ENCODE results near the gene SDK1.

The SDK1 gene

DNA sequence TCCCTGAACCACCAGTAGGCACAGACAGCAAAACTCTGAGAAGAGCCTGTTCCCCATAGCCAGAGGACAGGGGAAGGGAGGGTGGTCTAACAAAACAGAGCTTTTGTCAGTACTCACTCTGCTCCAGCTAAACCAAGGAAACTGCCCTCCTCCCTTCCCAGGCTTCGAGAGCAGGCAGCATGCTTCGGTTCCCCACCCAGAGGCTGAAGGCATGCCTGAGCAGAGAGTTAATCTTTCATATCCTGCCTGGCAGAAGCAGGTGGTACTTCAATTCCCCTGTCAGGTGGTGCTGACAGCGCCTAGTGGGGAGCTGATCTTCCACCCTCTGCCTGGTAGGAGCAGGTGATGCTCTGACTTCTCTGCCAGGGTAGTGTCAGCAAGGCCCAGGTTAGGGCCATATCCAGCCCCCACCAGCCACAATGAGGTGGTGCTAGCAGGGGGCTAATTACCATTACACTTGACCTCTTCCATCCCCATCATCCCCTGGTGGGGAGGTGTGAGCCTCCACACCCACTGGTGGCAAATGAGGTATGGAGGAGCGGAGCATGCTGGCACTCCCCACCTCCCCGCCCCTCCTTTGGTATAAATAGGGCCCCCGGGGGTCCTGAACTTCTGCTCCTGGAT lies 35.1 kb downstream of the SDK1 start:
- DNase-seq, result no peak

- DNase-seq, result no peak
These were observed 37.1 kb downstream of the SDK1 start for GRCh38 chr7:3338161-3338560.

- no peak for DNase-seq
These were observed 44.8 kb downstream of the SDK1 start for GRCh38 chr7:3345699-3346481.

- no peak for DNase-seq
These were observed 48.1 kb downstream of the SDK1 start for GRCh38 chr7:3349126-3349525.

DNA sequence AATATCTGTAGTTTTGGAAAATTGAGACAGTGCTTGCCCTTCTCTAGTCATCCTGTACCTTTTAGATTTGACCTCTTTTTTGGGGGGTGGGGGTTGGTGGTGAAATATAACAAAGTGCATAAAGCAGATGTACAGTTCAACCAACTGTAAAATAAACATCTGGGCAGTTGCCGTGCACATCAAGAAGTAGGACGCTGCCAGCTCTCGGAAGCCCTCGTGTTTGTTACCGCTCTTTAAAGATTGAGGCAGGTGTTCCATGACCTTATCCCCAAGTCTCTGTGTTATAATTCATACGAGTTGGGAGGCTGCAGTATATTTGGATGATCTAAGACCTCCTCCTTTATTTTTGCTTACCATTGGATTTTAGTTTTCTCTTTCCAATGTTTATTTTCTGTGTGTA lies 55.1 kb downstream of the SDK1 start:
- no peak for DNase-seq

DNA sequence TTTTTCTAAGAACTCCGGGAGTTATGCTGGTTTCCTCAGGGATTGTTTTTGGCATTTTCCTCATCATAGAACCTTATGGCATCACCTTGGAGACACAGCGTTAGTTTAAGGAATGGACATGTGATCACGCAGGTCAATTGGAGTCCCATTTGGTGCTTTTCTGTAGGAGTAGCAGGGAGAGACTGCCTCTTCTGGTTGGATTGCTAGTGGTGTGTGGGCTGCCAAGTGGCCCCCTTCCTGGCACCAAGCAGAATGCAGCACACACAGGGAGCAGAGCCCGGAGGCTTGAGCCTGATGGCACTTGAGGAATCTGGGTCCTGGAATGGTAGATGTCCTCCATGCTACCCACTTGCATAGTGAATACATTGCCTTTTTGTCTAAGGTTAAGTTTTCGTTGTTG lies 57.9 kb downstream of the SDK1 start:
- DNase-seq, result no peak

GRCh38 chr7:3367261-3367660 lies 66.2 kb downstream of the SDK1 start:
- no peak for DNase-seq

GRCh38 chr7:3370068-3370830 lies 69.2 kb downstream of the SDK1 start:
- no peak for DNase-seq

GRCh38 chr7:3370921-3371320 lies 69.9 kb downstream of the SDK1 start:
- no peak for DNase-seq

DNA sequence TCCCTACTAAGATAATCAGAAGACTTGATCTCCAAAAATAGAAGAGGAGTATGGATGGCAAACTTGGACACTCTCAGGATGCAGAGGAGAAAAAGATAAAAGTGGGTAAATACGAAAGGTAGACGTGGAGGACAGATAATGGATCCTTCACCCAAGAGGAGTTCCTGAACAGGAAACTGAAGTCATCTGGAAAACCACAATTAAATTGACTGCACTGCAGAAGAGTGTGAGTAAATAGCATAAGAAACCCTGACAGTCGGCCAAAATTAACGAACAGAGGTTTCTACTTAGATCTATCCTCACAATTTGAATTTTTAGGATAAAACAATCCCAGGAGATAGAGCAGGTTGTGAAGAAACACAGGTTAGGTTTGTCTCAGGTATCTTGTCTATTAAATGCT lies 70.5 kb downstream of the SDK1 start:
- DNase-seq, result no peak

DNA sequence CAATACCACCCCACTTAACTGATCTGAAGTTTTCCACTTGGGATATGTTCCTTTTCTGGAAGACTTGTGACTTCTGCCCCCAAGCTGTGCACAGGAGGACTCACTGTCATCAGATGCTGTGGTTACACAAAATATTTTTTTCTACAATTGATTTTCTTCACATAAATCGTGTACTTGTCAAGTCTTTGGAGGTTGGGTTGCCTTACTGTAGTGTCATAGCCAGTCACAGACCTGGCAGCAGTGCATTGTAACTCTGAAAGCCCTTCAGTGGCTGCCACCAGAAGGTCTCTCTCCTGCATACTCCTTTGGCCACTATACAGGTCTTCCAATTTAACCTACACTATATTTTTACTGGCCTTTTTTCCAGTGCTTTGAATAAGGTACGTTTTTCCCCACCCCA lies 73.2 kb downstream of the SDK1 start:
- DNase-seq, result no peak

- DNase-seq, result no peak
These were observed 77.5 kb downstream of the SDK1 start for GRCh38 chr7:3378390-3379150.

GRCh38 chr7:3380034-3380433 lies 79.0 kb downstream of the SDK1 start:
- DNase-seq, result no peak

- DNase-seq, result no peak
These were observed 80.0 kb downstream of the SDK1 start for GRCh38 chr7:3380886-3381685.

- no peak for DNase-seq
These were observed 85.6 kb downstream of the SDK1 start for GRCh38 chr7:3386423-3387190.

DNA sequence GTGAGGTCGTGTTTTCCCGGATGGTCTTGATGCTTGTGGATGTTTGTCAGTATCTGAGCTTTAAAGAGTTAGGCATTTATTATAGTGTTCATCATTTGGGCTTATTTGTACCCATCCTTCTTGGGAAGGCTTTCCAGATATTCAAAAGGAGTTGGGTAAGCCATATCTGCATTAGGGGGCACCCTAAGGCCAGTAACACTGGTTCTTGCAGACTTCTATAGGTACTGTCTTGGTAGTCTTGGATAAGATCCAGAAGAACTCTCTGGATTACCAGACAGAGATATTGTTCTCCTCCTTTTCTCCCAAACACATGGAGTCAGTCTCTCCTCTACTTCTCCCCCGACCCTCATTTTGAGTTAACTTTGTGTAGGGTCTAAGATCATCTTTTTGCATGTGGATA lies 92.8 kb downstream of the SDK1 start:
- DNase-seq, result no peak

GRCh38 chr7:3397324-3397723 lies 96.3 kb downstream of the SDK1 start:
- DNase-seq, result no peak

GRCh38 chr7:3399858-3400257 lies 98.8 kb downstream of the SDK1 start:
- DNase-seq, result no peak

DNA sequence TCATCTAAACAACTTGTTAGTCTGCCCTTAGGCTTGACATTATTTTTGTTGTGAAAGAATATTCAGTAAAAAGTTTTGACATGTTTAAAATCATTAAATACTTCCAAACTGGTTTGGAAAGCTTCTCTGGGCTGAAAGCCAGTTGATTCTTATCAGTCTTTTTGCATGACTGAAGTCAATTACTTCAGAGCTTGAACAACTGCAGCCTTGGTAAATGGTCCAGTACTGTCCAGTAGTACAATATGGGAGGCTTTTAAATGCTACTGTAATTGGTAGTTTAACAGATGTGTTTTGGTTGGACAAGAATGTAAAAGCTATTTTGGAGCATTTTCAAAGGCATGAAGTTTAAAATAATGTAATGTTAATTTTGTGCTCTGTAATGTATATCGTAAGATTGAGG lies 103.4 kb downstream of the SDK1 start:
- no peak for DNase-seq

DNA sequence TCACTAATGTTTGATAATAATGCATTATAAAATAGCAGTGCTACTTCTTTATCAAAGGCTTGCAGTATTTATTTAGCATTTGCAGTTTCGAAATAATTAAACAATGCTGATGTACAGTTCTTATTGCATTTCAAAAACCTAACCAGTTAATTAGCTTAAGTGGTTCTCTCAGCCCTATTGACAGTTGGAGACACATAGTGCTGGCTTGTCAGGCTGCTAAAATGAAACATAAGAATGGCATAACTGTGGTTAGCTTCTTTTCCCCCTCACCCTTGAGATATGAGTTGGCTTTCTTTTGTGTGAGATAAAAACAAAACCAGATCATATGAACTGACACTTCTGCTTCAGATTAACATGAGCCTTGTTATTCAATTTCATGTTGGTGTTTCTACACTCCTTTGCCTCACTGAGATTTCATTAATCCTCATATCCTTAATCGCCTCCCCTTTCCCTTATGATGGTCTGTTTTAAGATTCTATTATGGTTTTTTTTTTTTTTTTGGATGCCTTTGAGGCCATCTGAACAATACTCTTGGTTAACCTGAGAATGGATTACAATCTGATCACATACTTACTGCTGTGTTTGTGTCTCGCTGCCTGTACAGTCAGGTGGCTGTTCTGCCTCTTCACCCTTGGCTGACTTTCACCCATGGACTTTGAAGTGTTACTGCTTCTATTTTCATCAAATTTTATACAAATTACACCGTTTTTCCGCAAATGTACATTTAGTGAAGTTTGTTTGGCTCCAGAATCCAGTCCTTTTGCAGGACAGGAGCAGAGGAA lies 108.0 kb downstream of the SDK1 start:
- no peak for DNase-seq

DNA sequence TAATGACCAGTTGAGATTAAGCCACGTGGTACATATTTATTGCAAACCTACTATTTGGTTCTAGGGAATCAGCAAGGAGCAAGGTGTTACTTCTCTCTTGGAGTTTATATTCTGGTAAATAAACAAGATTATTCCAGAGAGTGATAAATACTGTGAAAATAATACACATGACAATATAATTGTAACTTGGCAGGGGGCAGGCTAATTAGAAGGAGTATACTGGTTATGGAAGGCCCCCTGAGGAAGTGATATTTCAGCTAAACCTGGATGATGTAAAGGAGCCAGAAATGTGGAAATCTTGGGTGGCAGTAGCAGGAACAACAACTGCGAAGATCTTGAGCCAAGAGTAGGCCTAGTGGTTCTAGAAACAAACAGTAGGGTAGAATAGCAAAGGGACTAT lies 111.8 kb downstream of the SDK1 start:
- DNase-seq, result no peak

All from activated naive CD4-positive, alpha-beta T cell treated with Interleukin-2 at 50 U/mL for 16 hours (primary cell).